ENCODE data around the gene IDH3A.
"Not testable (repeated sequence)": the region's sequence is repeated elsewhere in the genome, so short reads cannot be mapped to it uniquely, and the experiment has no call there.

Gene IDH3A

DNA sequence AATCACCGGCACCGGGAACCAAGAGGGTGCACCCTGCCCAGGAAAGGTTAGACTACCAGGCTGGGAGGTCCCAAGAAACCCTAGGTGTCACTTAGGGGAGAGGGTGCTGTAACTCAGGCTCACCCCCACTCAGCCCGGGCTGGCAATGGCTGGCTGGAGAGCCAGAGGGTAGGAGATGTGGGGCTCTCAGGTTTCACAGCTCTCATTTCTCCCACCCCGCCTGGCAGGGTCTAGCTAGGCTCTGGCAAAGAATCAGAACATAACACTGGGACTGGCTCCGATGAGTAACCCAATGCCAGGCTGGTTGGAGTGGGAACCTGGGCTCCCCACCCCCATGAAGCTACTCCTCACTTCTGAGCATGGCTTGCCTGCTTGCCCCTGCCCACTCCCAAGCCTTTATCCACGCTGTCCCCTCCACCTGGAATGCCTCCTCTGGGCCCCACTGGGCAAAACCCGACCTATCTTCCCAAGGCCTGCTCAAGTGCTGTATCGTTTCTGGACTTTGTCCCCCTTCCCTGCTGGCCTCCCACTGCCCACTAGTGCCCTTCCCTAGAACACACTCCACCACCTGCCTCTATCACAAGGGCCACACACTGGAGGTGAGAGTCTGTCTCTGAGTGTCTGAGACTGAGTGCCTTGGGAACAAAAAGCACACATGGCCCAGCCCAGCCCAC, 19.9 kb upstream of the IDH3A start:
- DNase-seq (ENCODE audit: low spot score), result no peak

DNA sequence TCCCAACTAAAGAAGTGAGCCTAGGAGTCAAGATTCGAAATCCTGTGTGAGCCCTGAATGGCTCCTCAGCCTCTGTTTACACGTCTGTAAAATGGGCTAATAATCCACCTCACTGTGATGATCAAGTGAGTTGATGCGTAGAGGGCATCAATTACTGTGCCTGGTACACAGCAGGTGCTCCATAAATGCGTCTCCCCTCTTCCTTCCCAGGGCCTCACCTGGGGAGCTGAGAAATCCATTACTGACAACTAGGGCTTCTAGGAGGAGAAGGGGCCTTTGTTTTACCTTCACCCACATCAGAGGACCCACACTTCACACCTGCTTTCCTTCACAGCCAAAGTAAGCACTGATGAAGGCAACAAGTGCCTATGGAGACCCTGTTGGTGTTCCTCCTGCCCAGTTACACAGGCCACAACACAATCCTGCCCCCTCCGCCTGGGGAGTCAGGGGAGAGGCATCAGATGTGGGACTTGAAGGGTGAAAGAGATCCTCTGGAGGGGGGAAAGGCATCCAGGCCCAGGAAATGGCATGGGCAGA, 19.3 kb upstream of the IDH3A start:
- DNase-seq (ENCODE audit: low spot score), result no peak

DNA sequence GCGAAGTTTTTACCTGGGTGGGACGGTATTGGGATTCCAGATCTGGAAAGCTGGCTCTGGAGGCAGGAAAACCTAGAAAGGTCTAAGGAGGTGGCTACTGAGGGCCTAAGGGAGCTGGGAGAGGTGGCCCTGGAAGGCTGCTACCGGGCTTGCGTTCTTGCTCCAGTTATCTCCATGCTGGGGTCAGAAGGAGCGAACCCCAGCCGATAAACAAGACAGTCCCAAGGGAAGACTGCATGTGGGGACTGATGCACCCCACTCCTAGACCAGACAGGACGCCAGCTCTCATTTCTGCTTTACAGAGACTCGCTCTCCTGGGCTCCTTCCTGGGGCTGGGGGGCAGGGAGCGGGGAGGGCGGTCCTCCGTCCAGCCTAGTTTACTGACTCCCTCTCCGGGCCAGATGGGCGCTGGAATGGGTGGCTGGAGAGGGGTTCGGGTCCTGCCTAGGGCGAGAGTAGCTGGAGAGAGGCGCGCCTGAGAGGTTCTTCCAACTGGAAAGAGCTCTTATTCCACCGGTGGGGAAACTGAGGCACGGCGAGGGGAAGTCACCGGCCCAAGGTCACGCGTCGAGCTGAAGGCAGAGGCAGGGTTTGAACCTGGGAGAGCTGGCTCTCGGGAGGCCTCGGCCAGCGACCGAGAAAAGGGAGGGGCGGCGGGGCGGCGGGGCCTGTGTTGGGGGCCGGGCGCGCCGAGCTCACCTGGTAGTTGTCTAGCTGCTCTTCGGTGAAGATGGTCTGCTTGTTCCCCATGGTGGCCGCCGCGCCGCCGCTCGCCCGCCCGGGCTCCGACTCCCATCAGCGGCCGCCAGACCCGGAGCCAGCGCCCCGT, 18.5 kb upstream of the IDH3A start:
- DNase-seq (ENCODE audit: low spot score), result no peak

DNA sequence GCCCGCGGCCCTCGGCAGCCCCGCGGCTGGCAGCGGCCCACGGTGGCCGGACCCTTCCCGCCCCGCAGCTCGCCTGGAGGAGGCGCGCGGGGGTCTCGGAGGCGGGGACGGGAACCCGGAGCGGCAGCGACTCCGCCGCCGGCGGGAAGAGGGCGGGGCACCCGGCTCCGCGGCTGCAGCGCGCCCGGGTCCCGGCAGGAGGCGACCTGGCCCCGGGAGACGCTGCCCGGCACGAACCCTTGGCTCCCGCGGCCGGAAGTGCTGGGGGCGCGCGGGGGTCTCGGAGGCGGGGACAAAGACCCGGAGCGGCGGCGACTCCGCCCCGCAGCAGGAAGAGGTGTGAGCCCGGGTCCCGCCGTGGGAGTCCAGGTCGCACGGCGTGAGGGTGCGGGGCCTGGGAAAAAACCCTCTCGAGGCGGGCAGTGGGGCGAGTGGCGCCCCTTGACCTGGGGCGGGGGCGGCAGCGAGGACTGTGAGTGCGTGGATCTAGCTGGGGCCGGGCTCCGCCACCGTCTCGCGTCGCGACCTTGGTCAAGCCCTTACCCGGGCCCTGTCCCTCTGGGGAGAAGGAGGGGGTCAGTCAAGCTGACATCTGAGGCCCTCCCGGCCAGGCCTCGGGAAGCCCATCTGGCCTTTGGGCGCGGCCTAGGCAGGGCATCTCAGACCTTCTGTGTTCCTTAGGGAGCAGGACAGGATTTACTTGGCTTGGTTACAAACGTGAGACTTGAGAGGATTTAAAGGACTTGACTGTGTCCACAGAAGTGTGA, 17.7 kb upstream of the IDH3A start, which contains the start of gene CIB2:
Gene CIB2, minus strand, starts transcription at position 151 of the 767 bp plus-strand sequence. CDS start 230 bp downstream, outside the sequence.
- peak; percentile 83 for DNase-seq (ENCODE audit: low spot score)

DNA sequence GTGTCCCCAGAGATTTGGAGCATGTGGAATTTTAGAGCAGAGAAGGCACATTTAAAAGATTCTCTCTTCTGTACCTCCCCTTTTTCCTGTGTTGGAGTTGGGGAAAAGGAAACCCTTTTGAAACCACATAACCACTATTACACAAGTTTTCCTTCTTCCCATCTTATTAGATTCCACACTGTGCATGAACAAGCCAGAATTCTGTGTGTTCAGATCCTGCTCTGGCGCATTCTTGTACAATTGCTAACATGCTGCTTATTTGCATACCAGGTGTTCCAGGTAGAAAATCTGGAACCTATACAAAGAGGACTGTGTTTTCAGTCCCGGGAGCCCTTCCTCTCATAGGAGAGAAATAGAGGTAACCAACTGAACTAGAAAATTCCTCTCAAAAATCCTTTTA, 15.4 kb upstream of the IDH3A start:
- DNase-seq (ENCODE audit: low spot score), result no peak

DNA sequence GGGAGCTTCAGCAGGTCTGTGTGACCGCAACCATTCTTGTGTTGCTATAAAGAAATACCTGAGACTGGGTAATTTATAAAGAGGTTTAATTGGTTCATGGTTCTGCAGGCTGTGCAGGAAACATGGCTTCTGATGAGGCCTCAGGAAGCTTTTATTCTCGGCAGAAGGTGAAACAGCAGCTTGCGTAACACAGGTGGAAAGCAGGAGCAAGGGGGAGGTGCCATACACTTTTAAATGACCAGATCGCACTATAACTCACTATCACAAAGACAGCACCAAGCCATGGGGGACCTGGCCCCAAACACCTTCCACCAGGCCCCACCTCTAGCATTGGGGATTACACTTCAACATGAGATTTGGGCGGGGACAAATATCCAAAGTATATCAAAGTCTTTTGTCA, 9.6 kb upstream of the IDH3A start:
- DNase-seq (ENCODE audit: low spot score), result no peak

DNA sequence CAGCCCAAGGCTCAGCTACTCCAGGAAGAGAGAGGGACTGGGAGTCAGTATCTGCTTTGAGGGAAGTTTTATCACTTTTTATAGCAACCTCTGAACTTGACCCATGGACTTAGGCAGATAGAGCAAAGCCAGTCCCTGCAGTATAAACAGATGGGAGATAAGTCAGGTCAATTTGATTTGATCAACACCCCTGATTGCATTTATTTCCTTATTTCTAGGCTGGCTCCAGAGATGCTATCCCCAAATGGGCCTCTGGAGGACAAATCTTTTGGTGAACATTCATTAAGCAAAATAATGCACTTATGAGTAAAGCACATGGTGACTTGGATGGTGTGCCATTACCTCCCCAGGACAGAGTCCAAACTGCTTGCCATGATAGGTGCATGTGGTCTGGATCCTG, 8.9 kb upstream of the IDH3A start:
- peak; percentile 37 for DNase-seq (ENCODE audit: low spot score)

DNA sequence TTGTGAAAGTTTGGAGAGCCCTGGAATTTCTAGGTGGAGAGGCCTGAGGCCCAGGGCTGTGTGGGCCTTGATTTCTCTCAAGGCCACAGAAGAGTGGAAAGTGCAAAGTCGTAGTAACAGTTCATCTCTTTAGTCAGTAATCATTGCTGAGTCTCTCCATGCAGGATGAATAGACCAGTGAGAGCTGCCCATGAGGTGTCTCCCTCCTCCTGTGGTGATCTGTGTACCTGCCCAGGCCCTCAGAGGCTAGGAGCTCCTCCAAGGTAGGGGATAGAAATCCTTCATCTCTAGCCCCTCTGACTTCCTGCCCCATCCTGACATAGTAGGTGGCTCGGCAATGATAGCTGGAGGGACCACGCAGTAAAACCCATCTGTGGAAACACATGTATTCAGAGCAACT, 6.8 kb upstream of the IDH3A start:
- no peak for DNase-seq (ENCODE audit: low spot score)

DNA sequence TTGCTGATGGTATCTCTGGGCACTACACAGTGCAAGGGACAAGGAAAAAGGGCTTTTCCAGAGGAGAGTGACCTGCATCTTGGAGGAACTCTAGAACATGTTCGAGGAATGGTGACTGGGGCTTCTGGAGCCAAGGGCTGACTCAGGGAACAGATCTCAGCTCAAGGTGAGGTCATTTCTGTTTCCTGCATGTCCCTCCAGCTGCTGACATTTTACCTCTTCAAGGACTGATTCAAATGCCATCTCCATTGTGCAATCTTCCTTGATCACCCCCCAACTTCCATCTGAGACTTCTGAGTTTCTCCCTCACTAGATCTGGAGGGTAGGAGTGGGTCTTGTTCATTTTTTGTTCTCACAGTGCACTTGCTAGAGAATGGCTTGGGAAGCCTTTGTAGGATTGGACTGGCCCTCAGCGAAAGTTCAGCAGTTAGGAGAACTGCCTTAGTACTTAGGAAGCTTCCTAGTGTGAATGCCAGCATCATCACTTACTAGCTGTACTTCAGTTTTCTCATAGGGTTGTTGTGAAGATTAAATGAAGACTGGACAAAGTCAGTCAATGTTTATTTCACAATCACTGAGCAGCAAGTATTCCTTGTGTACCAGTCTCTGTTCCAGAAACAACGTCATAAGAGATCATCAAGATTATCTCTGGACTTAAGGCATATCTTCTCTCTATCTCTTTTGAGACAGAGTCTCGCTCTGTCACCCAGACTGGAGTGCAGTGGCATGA, 2.6 kb upstream of the IDH3A start:
- DNase-seq (ENCODE audit: low spot score), result no peak

DNA sequence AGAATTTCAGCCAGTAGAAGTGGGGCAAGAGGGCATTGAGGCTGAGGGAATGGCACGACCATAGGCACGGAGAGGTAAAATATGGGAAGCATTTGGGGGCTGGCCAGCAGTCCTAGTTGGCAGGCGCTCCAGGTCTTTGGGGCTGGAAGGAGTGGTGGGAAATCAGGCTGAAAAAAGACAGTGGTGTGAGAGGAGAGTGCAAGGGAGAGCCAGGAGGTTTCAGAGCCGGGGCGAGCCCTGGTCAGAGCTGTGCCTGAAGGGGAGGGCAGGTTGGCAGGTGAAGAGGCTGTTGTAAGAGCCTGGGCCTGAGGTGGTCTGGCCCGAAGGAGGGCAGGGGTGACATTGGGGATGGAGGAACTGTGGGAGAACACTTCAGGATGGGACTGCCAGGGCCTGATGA, 1.6 kb upstream of the IDH3A start:
- no peak for DNase-seq (ENCODE audit: low spot score)

DNA sequence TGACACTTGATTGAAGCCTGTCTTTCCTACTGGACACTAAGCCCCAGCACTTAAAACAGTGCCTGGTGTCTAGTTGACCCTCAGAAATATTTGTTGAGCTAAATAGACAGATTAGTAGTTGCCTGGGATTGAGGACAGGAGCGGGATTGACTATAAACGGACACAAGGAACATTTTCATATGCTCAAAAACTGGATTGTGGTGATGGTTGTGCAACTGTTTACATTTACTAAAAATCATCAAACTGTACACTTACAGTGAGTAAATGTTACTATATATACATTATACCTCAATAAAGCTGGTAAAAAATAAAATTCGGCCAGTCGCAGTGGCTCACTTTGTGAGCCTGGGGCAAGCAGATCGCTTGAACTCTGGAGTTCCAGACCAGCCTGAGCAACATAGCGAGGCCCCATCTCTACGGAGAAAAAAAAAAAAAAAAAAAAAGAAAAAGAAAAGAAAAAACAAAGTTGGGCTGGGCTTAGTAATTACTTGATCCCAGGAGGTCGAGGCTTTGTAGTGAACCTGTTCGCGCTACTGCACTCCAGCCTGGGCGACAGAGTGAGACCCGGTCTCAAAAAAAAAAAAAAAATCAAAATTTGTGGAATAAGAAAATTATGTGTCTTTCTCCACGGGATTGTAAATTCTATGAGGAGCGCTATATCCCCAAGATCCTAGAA, 632 bp upstream of the IDH3A start:
- no peak for DNase-seq (ENCODE audit: low spot score)

DNA sequence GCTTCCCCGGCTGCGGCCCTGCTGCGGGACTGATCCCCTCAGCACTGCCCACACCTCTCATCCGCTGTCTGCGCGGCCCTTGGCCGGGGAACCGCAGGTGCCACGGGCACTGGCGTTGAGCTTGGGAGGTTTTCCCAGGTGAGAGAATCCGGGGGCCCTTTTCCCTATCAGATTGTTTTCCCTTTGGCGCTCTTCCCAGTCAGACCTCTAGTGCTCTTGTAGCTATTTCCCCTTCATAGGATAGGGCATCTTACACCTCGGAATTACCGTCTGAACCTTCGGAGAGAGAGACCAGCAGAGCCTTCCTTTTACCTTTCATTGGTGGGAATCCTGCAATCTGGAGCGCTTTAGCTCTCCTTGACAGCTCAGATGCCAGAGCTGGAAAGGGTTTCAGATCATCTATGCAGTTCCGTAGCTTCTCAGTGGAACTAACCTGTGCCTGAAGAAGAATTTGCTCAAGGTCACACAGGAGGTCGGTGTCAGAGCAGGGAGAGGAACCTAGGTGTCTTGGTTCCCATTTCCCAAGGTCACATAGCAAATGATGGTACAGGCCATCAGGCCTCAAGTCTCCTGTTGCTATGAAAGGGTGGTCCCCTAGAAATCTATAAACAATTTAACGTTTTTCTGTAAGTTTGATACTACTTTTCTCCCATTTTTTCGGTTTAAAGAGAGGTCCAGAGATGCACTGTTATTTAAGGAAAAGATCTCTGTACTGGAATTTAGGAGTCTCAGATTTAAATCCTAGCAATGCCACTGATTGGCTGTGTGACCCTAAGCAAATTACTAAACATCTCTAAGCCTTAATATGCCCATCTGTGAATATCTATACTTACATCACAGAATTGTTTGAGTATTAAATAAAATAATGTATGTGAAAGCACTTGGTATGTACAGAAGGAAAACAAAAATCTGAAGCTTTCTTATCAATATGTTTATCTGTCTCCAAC, 916 bp downstream of the IDH3A start:
- DNase-seq (ENCODE audit: low spot score), result no peak

DNA sequence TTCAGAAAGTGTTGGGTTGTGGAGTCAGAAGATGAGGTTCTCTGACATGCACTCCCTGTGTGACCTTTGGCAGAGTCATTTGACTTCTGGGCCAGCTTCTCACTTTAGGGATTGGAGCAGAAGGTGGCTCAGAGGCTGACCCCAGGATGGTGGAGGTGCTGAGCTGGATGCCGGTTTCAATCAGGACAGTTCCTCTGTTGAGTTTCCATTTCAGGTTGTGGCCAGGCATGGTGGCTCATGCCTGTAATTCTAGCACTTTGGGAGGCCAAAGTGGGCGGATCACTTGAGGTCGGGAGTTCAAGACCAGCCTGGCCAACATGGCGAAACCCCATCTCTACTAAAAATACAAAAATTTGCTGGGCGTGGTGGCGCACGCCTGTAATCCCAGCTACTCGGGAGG, 1.9 kb downstream of the IDH3A start:
- DNase-seq (ENCODE audit: low spot score), result not testable (repeated sequence)

DNA sequence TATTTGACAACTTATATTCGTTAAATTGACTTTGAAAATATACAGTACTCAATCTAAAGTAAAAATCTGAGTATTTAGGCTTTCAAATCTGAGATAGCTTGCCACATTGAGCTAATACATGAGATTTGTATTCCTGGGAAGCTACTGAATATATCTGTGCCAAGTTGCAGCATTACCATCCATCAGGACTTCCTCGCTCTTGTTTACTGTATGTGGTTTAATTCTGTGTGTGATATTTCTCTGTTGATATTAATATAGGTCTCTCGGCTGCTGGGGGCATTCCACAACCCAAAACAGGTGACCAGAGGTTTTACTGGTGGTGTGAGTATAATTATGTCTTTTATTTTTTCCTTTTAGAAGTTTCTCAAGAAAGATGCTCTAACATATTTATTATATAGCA, 5.8 kb downstream of the IDH3A start:
- DNase-seq (ENCODE audit: low spot score), result no peak

DNA sequence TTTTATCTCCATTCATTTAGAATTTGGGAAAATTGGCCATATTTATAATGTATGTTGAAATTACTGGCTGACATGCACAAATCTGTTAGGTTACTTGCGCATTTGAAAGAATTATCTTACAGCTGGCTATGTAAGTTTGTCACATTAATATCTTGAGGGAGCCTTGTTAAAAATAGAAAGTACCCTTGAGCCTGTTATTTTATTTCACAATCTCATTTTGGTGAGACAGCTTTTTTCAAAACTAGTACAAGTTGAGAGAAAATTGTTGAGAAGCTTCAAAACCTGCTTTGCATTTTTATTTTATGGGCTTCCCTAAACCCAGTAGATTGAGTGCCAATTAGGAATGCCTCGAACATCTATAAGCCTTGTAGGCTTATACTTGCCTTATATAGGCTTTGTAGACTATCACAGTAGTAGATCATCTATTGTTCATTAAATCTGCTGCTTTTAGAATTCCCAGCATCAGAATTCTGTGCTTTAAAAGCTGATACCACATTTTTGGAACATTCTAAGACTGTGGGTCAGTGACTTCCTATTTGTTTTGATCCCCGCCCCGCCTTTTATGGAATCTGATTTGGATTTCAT, 6.3 kb downstream of the IDH3A start:
- DNase-seq (ENCODE audit: low spot score), result no peak

DNA sequence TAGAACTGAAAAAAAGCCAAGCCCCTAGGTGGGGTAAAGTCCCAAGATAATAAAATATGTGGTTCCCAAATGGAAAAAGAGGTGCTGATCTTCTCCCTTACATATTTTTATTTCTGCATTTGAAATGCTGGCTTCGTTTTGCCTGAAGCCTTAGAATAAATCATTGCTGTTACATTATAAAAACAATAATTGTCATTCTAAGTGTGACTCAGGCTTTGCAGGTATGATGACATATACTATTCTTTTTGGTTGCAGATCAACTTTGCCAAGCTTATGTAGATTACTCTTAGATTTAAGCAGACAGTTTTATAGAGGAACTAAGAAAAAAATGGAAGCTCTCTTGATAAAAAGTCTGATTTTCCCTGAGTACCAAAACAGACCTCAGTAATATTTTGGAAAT, 7.5 kb downstream of the IDH3A start:
- DNase-seq (ENCODE audit: low spot score), result no peak

DNA sequence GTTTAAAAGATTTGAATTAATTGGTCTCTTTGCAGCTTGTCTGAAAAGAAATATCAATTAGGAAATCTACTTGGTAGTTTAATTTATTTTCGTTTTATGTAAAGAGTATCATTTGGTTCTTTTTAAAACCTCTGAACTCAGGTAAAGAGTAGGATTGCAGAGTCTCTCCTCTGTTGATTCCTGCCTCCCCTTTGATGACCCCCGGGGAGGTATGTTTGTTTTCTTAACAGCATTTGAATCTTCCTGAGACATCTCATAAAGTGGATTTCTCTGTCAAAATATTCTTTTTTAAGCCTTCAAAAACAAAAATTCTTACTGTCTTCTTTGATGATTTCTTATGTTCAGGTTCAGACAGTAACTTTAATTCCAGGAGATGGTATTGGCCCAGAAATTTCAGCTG, 8.0 kb downstream of the IDH3A start:
- no peak for DNase-seq (ENCODE audit: low spot score)

DNA sequence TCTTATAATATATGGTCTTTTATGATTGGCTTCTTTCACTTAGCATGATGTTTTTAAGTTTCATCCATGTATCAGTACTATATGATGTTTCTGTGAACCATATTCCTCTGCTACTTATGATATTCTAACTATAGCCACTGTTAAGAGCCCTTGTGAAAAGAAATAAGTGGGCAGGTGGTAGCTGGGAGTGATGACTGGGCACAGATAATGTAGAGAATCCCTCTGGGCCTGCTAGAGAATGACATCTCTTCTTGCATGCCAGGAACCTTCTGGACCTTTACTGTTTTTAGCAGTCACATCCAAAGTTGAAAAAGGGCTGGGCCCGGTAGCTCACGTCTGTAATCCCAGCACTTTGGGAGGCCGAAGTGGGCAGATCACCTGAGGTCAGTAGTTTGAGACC, 10.2 kb downstream of the IDH3A start:
- DNase-seq (ENCODE audit: low spot score), result no peak

DNA sequence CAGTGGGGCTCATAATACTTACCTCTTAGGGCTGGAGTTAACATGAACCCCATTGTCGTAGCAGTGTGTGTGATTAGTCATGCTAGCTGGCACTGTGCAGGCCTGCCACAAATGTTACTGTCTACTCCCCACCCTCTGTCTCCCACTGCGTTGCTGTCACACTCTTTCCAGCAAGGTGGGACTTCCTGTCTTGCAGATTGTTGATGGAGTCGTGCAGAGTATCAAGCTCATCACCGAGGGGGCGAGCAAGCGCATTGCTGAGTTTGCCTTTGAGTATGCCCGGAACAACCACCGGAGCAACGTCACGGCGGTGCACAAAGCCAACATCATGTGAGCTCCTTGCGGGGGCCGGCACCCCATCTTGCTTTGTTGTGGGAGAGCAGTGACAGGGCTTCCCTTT, 12.9 kb downstream of the IDH3A start:
- DNase-seq (ENCODE audit: low spot score), result no peak
